CD4-positive, alpha-beta T cell treated with Interferon gamma for 1 hour (primary cell): ENCODE results near the gene VILL.
A peak's percentile ranks its signal among the peaks of the same experiment; 100 is the strongest.

Source experiments
- DNase-seq: peaks from one replicate; pipeline ENCODE4 v3.0.0-alpha.2; 2020

VILL gene

DNA sequence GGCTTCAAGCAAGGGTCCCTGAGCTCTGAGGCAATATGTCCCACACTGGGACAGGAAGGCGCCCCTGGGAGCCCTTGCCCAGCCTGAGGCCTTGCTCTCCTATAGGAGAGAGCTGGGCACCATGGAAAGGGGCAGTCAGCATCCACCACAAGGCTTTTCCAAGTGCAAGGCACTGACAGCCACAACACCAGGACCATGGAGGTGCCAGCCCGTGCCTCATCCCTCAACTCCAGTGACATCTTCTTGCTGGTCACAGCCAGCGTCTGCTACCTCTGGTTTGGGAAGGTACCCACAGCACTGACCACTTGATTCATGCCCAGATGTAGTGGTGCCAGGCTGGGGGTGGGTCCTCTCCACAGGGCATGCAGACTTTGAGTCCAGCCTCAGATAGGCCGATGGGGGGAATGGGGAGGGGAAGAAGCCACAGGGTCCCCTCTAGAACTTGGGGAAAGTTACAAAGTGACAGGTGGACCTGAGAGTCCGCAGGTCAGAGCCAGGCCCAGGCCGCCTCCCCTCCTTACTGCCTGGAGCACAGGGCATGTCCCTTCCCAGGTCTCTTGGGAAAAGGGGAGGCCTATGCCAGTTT lies 11.8 kb downstream of the VILL start:
- no peak for DNase-seq

DNA sequence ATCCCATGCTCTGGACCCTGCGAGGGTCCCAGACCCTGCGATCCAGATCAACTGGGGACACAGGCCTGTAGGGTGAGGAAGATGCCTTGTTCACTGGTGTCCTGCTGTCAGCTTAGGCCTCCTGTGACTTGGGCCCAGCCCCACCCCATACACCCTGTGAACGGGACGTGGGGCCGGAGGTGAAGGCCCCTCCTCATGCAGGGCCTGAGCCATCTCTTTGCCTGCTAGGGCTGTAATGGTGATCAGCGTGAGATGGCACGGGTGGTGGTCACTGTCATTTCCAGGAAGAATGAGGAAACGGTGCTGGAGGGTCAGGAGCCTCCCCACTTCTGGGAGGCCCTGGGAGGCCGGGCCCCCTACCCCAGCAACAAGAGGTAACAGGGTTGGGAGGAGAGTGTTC lies 12.4 kb downstream of the VILL start:
- no peak for DNase-seq

DNA sequence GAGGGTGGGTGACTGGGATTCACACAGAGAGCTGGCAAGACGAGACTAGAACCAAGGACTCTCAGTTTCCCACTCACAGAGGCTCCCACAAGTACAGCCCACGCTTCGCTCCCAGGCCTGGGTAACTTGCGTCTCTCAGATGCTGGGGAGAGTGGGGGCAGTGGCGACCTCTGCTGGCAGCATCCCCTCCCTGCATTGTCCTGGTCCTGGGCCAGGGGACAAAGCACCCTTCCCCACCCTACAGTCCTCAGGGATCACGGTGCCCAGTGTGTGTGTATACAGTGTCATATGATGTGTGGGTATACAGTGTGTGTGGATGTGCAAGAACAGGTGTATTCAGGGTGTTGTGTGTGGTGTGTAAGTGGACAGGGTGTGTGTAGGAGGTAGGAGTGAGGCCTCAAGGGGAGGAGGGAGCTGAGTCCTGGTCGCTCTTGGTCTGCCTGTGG lies 12.8 kb downstream of the VILL start:
- DNase-seq = peak; percentile 34

DNA sequence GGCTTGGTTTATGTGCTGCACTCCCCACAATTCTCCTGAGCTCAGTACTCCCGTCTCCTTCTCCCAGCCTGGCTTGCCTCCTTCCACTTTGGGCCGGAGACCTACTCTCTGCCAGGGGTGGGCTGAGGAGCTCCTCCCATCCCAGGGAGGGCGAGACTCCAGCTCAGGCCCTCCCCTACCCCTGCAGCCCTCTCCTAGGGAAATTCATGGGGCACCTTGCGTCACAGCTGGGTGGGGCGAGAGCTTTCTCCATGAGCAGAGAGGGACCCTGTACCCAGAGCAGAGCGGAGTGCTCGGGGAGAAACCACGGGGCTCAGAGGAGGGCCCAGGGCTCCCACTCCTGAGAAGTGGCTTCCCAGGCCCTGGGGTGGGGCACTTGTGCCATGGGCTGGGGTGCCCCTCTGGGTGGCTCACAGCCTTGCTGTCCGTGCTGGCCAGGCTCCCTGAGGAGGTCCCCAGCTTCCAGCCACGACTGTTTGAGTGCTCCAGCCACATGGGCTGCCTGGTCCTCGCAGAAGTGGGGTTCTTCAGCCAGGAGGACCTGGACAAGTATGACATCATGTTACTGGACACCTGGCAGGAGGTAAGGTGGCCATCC lies 13.3 kb downstream of the VILL start:
- no peak for DNase-seq

DNA sequence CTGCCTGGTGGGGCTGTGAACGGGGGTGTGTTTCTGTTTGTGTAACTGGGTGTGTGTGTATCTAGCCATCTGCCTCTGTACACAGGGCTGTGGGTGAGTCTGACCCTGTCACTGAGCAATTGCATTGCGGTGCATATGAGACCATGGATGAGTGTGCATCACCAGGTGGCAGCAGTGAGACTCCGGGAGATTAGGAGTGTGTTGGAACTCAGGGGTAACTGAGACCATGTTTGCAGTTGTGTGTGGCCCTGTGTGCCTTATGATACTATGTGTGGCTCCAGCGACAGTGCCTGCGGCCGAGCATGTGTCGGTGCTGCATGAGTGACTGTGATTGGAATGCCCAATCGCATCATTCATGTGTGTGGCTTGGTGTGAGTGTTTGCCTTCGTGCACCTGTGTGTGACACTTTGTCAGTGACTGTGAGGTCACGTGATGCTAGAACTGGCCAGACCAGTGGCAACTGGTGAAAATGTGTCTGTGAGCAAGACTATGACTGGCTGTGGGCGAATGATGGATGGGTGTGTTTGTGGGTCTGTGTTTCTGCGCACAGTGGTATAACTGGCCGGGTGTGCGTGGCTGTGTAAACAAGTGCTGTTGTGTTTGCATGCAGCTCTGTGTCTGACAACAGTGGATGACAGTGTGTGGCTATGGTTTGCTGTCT lies 14.0 kb downstream of the VILL start:
- DNase-seq = peak; percentile 54

DNA sequence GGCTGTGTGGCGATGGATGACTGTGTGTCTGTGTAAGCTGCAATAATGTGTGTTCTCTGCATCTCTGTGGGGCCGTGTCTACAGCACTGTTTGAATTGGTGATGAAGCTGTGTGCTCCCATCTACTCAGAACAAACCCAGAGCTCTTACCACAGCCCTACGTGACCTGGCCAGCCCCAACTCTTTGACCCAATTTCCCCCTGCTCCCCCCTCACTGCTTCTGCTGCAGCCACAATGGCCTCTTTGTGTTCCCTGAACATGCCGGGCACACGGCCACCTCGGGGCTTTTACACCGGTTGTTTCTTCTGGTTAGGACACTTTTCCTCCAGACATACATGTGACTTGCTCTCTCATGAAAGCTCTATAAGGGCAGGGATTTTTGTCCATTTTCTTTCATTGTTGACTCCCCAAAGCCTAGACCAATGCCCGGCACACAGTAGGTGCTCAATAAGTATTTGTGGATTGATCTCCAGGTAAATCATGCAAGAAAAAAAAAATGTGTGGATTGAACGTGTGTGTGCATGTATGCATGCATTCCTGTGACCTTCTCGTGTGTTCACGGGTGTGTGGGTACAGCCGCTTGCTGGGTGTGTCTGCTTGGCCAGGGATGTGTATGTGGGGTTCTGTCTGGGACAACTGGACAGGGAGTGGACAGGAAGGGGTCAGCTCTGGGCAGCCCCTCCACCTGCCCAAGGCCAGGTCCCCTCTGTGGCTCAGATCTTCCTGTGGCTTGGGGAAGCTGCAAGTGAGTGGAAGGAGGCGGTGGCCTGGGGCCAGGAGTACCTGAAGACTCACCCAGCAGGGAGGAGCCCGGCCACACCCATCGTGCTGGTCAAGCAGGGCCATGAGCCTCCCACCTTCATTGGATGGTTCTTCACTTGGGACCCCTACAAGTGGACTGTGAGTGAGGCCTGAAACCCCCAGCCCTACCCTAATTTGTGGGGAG lies 14.8 kb downstream of the VILL start:
- no peak for DNase-seq

DNA sequence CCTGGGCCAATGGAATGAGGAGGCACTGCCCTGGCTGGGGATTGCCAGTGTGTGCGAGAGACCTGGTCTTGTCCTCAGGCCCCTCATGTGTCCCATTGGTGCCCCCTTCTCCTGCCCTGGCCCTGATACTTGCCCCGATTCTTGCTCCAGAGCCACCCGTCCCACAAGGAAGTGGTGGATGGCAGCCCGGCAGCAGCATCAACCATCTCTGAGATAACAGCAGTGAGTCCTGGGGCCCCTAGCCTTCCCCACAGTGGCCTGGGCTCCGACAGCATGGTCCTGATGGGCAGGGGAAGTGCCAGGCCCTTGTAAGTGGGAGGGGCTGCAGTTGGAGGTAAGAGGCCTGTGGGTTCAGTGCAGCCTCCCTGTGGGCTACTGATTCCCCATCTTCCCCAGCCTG lies 15.4 kb downstream of the VILL start:
- DNase-seq = no peak

DNA sequence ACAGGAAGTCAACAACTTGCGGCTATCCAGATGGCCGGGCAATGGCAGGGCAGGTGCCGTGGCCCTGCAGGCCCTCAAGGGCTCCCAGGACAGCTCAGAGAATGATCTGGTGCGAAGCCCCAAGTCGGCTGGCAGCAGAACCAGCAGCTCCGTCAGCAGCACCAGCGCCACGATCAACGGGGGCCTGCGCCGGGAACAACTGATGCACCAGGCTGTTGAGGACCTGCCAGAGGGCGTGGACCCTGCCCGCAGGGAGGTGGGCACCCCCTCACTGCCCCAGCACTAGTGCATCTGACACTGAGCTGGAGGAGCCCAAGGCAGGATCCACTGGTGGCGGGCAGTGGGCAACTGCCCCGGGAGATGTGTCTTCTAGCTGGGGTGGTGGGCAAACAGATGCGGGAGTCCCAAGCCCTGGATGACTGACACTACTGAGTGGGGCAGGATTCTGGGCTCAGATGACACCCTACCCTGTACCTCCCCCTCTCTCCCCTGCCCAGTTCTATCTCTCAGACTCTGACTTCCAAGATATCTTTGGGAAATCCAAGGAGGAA lies 15.9 kb downstream of the VILL start:
- DNase-seq = no peak

DNA sequence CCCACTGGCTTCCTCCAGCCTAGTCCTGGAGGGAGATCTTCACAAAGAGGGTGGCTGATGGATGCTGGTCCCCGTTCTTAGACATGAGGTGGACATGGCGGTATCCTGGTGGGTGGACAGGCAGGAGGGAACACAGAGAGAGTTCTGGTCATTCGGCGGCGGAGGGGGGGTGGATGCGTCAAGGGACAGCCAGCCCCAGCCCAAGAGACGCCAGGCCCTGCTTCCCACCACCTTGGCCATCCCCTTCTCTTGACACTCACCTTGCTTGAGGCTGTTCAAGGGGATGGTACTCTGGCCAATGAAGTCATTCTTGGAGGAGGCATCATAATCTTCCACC lies 17.1 kb downstream of the VILL start:
- DNase-seq = no peak

DNA sequence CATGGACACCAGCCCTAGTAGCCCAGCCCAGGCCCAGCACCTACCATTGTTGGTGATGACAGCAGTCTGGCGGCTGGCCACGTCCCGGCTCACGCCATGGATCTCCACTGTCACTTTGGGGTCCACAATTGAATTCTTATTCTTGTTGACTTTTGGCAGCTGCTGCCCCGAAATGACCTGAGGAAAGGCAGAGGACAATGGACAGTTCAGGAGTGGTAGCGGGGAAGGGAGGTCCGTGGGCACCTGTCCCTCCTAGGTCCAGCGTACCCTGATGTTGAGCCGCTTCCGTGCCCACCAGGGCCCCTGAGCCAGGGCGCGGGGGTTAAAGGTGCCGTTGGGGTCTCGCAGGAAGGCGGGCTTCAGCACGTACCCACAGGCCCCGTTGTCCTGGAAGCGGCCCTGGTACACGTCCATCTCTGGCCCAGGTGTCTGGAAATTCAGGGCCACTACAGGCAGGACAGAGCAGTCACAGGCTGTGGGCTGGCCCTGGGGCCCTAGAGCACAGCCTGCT lies 17.7 kb downstream of the VILL start:
- DNase-seq = no peak

DNA sequence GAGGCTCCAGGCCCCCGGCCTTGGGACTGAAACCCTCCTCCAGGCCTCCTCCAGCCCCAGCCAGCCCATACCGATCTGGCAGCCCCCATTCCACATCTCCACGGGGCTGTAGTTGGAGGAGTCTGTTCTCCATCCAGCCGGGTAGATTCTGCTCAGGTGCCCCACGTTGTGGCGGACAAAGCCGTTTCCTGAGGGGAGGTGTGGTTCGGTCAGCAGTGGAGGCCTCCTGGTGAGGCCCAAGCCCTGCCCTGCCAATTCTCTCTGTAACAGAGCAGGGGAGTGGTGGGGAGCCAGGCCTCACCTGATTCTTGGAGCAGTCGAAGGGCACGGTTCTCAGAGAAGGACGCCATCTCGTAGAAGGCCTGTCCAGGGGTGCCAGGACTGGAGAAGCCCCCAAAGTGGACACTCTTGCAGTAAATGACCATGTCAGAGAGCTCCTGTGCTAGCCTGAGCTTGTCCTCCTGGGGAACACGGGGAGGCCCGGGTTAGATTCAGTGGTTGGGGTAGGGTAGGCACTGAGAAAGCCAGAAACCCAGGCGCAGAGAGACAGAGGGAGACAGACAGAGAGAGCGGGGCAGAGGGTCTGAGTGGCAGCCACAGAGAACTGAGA lies 18.5 kb downstream of the VILL start:
- no peak for DNase-seq

DNA sequence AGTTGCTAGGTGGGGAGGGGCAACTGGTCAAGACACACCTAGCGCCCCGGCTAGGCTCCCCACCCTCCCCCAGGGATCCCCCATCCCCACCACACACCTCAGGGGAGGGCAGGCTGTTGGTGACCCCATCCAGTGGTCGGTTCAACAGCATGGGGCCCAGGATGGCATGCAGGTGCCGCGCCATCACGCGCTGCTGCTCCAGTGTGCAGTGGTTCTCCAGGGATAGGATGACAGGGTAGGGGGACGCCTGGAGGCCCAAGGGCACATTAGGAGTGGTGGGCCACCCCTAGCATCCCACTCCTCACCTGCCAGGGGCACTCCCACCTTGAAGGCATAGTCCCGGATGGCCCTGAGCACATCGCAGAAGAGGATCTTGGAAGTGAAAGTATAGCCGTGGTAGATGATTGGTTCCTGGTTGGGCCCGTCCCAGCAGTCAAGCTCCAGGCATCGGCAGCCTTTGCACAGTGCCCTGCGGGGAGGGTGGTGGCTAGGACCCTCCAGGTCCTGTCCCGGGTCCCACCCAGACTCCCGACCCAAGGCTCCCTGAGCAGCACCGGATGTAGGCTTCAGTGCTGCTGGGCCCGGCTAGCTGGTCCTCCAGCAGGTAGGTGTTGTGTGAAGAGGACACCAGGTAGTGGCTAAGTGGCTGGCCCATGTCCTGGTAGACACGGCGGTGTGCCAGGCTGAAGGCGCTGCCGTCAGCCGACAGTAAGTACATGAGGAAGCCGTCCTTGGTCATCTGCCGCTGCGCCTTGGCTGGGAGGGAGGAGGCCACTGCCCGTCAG lies 19.4 kb downstream of the VILL start:
- no peak for DNase-seq

DNA sequence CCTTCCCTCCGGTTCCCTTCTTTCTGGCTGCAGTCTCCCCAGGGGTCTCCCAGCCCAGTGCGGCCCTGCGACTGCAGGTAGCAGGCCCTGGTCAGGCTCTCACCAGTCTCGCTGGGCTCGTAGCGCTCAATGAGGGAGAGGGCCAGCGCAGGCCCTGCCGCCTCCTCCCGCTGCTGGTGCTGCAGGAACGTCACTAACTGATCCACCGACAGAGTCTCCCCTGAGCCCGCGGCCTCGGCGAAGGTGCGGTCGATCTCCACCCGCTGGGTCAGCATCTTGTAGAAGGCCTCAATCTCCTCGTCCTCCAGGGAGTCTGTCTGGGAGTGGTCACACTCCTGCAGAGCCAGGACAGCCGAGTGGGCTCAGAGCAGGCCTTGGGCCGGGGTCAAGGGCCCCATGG lies 20.5 kb downstream of the VILL start:
- no peak for DNase-seq

DNA sequence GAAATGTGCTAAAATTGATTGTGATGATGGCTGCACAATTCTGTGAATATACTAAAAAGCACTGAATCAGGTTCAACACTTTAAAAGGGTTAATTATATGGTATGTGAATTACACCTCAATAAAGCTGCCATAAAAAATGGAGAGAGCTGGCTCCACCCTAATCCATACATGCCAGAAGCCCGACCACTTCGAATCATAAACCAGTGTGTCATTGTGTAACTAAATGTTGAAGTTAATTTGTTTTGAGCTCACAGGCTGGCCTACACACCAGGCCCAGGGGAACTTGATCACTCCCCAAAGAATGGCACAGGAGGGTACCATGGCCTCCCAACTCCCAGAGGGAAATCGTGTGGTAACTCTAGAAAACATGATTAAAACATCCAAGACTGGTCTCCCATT lies 24.9 kb downstream of the VILL start:
- no peak for DNase-seq

DNA sequence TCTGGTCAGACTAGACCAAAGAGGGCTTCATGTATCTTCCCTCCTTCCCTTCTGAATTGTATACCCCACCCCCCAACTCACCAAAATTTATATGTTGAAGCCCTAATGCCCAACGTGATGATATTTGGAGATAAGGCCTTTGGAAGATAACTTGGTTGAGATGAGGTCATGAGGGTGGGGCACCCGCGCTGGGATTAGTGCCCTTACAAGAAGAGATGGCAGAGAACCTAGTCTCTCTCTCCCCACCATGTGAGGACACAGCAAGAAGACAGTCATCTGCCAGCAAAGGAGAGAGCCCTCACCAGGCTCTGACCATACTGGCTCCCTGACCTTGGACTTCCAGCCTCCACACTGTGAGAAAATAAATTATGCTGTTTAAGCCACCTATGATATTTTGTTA lies 25.4 kb downstream of the VILL start:
- no peak for DNase-seq

DNA sequence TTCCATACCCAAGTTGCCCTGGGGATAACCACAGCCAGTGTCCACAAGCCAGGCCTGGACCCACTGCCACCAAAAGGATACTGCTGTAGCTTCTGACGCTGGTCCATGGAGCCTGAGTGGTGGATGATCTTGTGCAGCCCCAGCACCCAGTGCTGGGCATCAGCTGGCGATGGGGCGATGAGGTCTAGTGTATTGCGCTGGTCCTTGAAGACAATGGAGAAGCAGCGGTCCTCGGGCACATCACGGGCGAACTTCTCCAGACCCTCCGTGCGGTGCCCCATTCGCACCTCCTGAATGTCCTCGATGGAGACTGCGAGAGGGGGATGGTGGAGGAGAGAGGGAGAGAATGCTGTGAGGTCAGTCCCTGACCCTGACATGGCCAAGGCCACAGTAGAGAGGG lies 25.8 kb downstream of the VILL start:
- no peak for DNase-seq

DNA sequence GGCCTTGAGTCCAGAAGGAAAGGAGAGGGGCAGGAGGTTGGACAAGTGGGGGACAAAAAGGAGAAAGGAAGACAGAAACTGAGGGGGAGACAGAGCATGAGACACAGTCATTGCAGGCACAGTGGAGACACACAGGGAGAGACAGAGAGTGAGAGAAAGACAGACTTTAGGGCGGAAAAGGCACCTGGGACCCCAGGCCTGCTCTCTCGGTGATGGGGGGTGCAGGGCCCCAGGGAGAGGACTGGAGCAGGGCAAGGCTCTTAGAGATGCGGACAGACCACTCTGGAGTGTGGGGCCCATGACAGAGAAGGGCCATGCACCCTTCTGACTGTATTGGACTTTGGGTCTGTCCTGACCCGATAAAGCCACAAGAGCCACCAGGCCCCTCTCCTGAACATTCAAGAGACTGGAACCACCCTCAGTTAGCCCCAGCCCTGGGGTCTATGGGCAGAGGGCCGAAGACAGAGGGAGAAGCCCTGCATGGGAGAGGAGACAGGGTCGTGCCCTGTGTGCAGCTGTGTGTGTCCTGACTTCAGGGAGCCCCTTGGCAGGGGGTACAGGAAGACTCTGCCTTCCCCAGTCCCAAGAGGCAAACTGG lies 26.4 kb downstream of the VILL start:
- no peak for DNase-seq

DNA sequence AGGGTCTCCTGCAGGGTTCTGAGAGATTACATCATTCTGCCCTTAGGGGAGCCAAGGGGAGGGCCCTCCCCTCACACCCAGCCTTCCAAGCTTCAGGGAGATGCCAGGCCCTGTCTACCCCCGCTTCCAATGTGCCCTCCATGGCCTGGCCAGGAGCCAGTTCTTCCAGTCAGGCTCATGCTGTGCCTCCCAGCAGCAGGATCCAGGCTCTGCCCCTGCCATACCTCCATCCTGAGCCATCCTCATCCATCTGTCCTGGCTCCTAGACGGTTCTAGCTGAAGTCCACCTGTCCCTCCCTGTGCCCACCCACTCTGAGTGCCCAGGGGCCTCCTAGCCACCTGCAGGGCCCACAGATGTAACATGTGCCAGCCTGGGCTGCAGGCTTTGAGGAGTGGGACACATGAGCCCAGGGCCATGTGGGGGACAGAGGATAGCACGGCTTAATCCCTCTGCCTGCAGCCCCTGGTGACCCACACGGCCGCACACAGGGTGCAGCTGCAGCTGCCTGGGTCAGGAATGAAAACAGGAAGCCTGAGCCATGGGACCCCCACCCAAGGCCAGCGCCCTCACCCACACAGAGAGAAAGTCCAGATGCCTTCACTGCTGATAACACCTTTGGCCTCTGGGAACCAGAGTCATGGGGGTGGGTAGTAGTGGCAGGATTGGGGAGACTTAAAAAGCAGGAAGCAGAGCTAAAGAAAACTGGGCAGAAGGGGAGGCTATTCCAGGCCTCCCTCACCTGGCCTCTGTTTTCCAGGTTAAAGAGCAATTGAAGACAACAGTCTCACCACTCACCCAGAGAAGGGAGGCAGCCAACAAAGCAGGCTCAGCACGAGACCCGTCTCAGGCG lies 27.1 kb downstream of the VILL start:
- DNase-seq = no peak

DNA sequence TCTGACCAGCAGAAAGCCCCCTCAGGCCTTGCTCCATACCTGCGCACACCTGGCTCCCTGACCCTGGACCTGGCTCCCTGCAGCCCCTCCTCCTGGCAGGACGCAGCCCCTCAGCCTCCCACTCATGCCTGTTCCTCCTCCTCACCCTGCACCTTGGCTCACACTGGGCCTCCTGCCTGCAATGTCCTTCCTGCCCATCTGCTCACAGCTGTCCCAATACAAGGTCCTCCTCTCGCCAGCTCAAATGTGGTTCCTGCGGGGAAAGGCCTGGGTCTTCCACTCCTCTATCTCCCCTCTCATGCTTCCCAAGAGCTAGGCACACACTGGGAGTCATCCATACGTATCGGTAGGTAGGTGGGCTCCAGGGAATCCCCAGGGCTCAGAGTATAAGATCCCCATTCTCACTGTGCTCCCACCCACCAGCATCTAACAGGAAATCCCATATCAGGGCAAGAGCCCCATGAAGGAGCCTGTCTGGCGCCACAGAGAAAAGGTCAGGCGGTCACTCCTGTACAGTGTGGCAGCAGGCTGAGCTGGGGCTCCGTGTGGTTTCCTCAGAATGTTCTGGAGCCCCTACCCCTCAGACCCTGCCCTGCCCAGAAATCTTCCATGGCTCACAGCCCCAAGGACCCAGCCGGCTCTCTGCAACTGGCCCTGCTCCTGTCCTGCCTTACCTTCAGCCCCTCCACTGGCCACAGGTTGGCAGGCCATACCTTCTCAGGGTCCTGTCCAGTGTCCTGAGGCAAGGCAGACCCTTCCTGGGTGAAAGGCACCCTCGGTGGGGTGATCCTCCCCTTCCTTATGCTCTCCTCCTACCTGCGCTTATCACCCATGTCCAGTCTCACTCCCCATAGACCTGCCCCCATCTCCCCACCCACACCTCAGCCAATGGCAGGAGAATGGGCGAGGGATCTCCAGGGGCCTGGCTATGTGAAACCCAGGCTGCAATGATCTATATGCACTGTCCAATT lies 28.0 kb downstream of the VILL start:
- no peak for DNase-seq
